Measurements from ENCODE around the gene MYZAP. TPM values are rescaled to one million over a fixed set of nuclear protein-coding genes. Genes with fewer than 3 reads are reported as not detected.

The MYZAP gene
- total and polyA plus RNA-seq, 10 of the 15 experiments (the other 5 are each of a cell fraction or from before 2014, with no cell fraction given): not detected

- TF ChIP-seq SKIL (IDR thresholded peaks at IDR 0.05; ENCODE audit: low read depth, poor library complexity, severe bottlenecking) (no peak), CBFB (IDR thresholded peaks at IDR 0.05; ENCODE audit: low read depth) (no peak), TARDBP (IDR thresholded peaks at IDR 0.05; ENCODE audit: borderline replicate concordance) (no peak), KLF5 (IDR thresholded peaks at IDR 0.05; ENCODE audit: partially characterized antibody) (no peak)
Observed at GRCh38 chr15:57598346-57598745, 6.6 kb downstream of the MYZAP start (continued).

- no peak overlapping the region for H3K4me3 ChIP-seq
- no peaks in the 10 kb centered on the region for H3K79me2 ChIP-seq (ENCODE audit: control insufficient read depth, insufficient read depth, low read length)
- H3K27me3 ChIP-seq (replicated peaks in 1 of 2; ENCODE audit: control insufficient read depth in 2 of 2, insufficient read depth in 2 of 2, low read length in 1 of 2): no peaks in the 10 kb centered on the region; a peak in 1 of 4 replicates
- intact Hi-C loops (cut with micrococcal nuclease; ENCODE audit: unreplicated experiment): no loop called here
- 39% methylated on average over 10 of the region's 10 CpGs for WGBS (ENCODE audit: insufficient coverage, insufficient replicate concordance, low lambda C conversion rate, missing lambda C conversion rate)
- DNase-seq (ENCODE audit: low read depth, low spot score): no peak
- no TSS peak for BruUV-seq (replicated peaks)
- H3K4me1 ChIP-seq (ENCODE audit: control insufficient read depth, insufficient read depth, low read length): no peaks in the 10 kb centered on the region
- ChIA-PET CTCF (interaction anchor here (1.0 kb wide), 1 partner anchor 133 kb away, joined by 4 read pairs; no protein-coding TSS in a partner anchor), RAD21 (ENCODE audit: unreplicated experiment) (no interaction called here), SMC1A (ENCODE audit: uncharacterized antibody, unreplicated experiment) (no interaction called here), POLR2A (no interaction called here)
- H4K20me1 ChIP-seq (ENCODE audit: control insufficient read depth, insufficient read depth): no peaks in the 10 kb centered on the region
- no peaks in the 10 kb centered on the region for H3K36me3 ChIP-seq (ENCODE audit: control insufficient read depth in 2 of 2, insufficient read depth in 2 of 2, low read length in 1 of 2)
- TF ChIP-seq FOXK2 (IDR thresholded peaks at IDR 0.05) (no peak), CTCF (IDR thresholded peaks at IDR 0.05 in 2 of 3, conservative IDR thresholded peaks at IDR 0.05 in 1 of 3; ENCODE audit: control insufficient read depth in 2 of 3, extremely low read depth in 1 of 3, insufficient read depth in 1 of 3, low read depth in 3 of 3, low read length in 3 of 3) (no peak), ZZZ3 (IDR thresholded peaks at IDR 0.05; ENCODE audit: control insufficient read depth, insufficient read length, low read depth) (no peak), SRF (IDR thresholded peaks at IDR 0.05; ENCODE audit: low read depth in 2 of 2, low read length in 2 of 2) (no peak), IKZF2 (IDR thresholded peaks at IDR 0.05) (no peak), POLR2A (IDR thresholded peaks at IDR 0.05; ENCODE audit: low read depth, low read length) (no peak), PAX5 (IDR thresholded peaks at IDR 0.05; ENCODE audit: borderline replicate concordance, low read depth, low read length) (no peak), SIN3A (IDR thresholded peaks at IDR 0.05; ENCODE audit: low read depth, low read length) (no peak), EP300 (IDR thresholded peaks at IDR 0.05; ENCODE audit: borderline replicate concordance in 1 of 2, control insufficient read depth in 1 of 2, low read depth in 2 of 2, low read length in 2 of 2) (no peak), HDAC2 (IDR thresholded peaks at IDR 0.05) (no peak), MYC (IDR thresholded peaks at IDR 0.05; ENCODE audit: insufficient read depth, insufficient read length, insufficient replicate concordance, low read length, severe bottlenecking) (no peak)
- TF ChIP-seq, protein P1, sequence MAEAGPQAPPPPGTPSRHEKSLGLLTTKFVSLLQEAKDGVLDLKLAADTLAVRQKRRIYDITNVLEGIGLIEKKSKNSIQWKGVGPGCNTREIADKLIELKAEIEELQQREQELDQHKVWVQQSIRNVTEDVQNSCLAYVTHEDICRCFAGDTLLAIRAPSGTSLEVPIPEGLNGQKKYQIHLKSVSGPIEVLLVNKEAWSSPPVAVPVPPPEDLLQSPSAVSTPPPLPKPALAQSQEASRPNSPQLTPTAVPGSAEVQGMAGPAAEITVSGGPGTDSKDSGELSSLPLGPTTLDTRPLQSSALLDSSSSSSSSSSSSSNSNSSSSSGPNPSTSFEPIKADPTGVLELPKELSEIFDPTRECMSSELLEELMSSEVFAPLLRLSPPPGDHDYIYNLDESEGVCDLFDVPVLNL (IDR thresholded peaks at IDR 0.05; ENCODE audit: low read depth, low read length): no peak
- TF ChIP-seq, protein P2, sequence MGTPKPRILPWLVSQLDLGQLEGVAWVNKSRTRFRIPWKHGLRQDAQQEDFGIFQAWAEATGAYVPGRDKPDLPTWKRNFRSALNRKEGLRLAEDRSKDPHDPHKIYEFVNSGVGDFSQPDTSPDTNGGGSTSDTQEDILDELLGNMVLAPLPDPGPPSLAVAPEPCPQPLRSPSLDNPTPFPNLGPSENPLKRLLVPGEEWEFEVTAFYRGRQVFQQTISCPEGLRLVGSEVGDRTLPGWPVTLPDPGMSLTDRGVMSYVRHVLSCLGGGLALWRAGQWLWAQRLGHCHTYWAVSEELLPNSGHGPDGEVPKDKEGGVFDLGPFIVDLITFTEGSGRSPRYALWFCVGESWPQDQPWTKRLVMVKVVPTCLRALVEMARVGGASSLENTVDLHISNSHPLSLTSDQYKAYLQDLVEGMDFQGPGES (IDR thresholded peaks at IDR 0.05): no peak
- FAIRE-seq: no peak
- H3K9ac ChIP-seq (ENCODE audit: control insufficient read depth, insufficient read depth, low read length): no peak overlapping the region
- no peak overlapping the region for H2AFZ ChIP-seq (ENCODE audit: control insufficient read depth, low read depth, low read length)
- ATAC-seq: no peak
- no peaks in the 10 kb centered on the region for H3K9me3 ChIP-seq (replicated peaks; ENCODE audit: control insufficient read depth, insufficient read depth, low read length)
- in situ Hi-C loops (cut with MboI): no loop called here
- H3K4me2 ChIP-seq (ENCODE audit: control insufficient read depth, insufficient read depth): no peak overlapping the region
- no peak overlapping the region for H3K27ac ChIP-seq (ENCODE audit: control insufficient read depth, insufficient read depth)
Observed at GRCh38 chr15:57599296-57599810, 7.6 kb downstream of the MYZAP start.

Measured in GM12878 (cell line).